Measurements from ENCODE around the gene KRTAP10-1. TPM values are rescaled to one million over a fixed set of nuclear protein-coding genes. Genes with fewer than 3 reads are reported as not detected.
A peak's percentile ranks its signal among the peaks of the same experiment; 100 is the strongest.

KRTAP10-1 gene
- total and polyA plus RNA-seq, 9 donors: not detected

DNA sequence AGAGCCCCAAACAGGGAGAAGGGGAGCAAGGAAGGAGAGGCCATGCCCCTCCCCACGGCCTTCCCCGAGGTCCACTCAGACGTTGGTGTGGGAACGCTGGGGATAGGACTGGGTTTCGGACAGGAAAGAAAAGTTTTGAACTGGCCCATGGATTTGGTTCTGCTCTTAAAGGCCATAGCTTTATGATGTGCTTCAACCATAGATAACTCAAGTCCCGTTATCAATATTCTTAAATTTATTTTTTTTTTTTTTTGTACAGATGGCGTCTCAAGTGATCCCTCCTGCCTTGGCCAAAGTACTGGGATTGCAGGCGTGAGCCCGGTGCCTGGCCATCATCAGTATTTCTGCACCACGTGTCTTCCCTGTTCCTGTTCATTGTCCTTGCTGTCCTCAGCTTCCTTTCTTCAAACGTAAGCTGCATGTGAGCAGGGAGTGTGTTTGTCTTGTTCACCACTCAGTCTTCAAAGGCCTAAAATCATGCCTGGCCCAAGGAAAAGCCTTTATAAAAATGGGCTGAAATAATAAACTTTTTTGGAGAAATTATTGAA, 820 bp upstream of the KRTAP10-1 start:
- no peak for DNase-seq
- Histone ChIP-seq H3K27me3 (no peaks in the 10 kb centered on the region), H3K4me3 (no peak overlapping the region), H3K4me1 (ENCODE audit: insufficient read depth) (no peaks in the 10 kb centered on the region), H3K36me3 (no peaks in the 10 kb centered on the region), H3K9me3 (no peaks in the 10 kb centered on the region), H3K27ac (no peak overlapping the region)
- WGBS, 3 donors: 74 to 78% (median 75%) methylated on average over 11 of the region's 11 CpGs
- intact Hi-C loops (cut with DNase I): no loop called here
- TF ChIP-seq, protein P1, sequence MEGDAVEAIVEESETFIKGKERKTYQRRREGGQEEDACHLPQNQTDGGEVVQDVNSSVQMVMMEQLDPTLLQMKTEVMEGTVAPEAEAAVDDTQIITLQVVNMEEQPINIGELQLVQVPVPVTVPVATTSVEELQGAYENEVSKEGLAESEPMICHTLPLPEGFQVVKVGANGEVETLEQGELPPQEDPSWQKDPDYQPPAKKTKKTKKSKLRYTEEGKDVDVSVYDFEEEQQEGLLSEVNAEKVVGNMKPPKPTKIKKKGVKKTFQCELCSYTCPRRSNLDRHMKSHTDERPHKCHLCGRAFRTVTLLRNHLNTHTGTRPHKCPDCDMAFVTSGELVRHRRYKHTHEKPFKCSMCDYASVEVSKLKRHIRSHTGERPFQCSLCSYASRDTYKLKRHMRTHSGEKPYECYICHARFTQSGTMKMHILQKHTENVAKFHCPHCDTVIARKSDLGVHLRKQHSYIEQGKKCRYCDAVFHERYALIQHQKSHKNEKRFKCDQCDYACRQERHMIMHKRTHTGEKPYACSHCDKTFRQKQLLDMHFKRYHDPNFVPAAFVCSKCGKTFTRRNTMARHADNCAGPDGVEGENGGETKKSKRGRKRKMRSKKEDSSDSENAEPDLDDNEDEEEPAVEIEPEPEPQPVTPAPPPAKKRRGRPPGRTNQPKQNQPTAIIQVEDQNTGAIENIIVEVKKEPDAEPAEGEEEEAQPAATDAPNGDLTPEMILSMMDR (IDR thresholded peaks at IDR 0.05): no peak
- TF ChIP-seq EP300 (IDR thresholded peaks at IDR 0.05): no peak
- TF ChIP-seq POLR2A (IDR thresholded peaks at IDR 0.05): no peak

- DNase-seq: peak in 1 of 5 donors; percentile 2
- intact Hi-C loops (cut with DNase I): no loop called here
- 59 to 76% (median 73%) methylated on average over 14 of the region's 14 CpGs for WGBS, 3 donors
These were observed 949 bp downstream of the KRTAP10-1 start for GRCh38 chr21:44539046-44539445.

GRCh38 chr21:44537930-44538911, 1.8 kb downstream of the KRTAP10-1 start:
- Histone ChIP-seq H3K36me3 (no peaks in the 10 kb centered on the region), H3K4me1 (ENCODE audit: insufficient read depth) (no peaks in the 10 kb centered on the region)
- peak in 1 of 5 donors; percentile 3 for DNase-seq

More at GRCh38 chr21:44539046-44539445, 949 bp downstream of the KRTAP10-1 start:
- H3K27me3 ChIP-seq: no peaks in the 10 kb centered on the region
- no peaks in the 10 kb centered on the region for H3K4me1 ChIP-seq (ENCODE audit: insufficient read depth)
- no peak for TF ChIP-seq POLR2A (IDR thresholded peaks at IDR 0.05)
- TF ChIP-seq, protein P1 (IDR thresholded peaks at IDR 0.05): no peak
- no peak for TF ChIP-seq EP300 (IDR thresholded peaks at IDR 0.05)
- H3K36me3 ChIP-seq: no peaks in the 10 kb centered on the region
- no peak overlapping the region for H3K4me3 ChIP-seq
- H3K27ac ChIP-seq: no peak overlapping the region
- no peaks in the 10 kb centered on the region for H3K9me3 ChIP-seq

GRCh38 chr21:44535963-44536362, 4.0 kb downstream of the KRTAP10-1 start:
- WGBS, 3 donors: 31 to 52% (median 48%) methylated on average over 7 of the region's 7 CpGs
- H3K36me3 ChIP-seq: no peaks in the 10 kb centered on the region
- no peaks in the 10 kb centered on the region for H3K4me1 ChIP-seq (ENCODE audit: insufficient read depth)
- TF ChIP-seq POLR2A (IDR thresholded peaks at IDR 0.05): no peak
- TF ChIP-seq EP300 (IDR thresholded peaks at IDR 0.05): no peak
- TF ChIP-seq, protein P1 (IDR thresholded peaks at IDR 0.05): no peak
- H3K27me3 ChIP-seq: no peaks in the 10 kb centered on the region
- no peaks in the 10 kb centered on the region for H3K9me3 ChIP-seq
- H3K27ac ChIP-seq: no peak overlapping the region
- intact Hi-C loops (cut with DNase I): no loop called here
- DNase-seq: peak in 1 of 5 donors; percentile 1
- no peak overlapping the region for H3K4me3 ChIP-seq

More at GRCh38 chr21:44537930-44538911, 1.8 kb downstream of the KRTAP10-1 start:
- Histone ChIP-seq H3K4me3 (no peak overlapping the region), H3K27ac (no peak overlapping the region), H3K9me3 (no peaks in the 10 kb centered on the region), H3K27me3 (no peaks in the 10 kb centered on the region)
- intact Hi-C loops (cut with DNase I): no loop called here
- 89 to 90% (median 89%) methylated on average over 29 to 33 of the region's 33 CpGs for WGBS, 3 donors
- TF ChIP-seq POLR2A (IDR thresholded peaks at IDR 0.05) (no peak), EP300 (IDR thresholded peaks at IDR 0.05) (no peak)
- TF ChIP-seq, protein P1 (IDR thresholded peaks at IDR 0.05): no peak

Measured in ovary (tissue), 9 donors.